Neural cell (in vitro differentiated cells): ENCODE data around the gene TMED9. TPM values are rescaled to one million over a fixed set of nuclear protein-coding genes. Genes with fewer than 3 reads are reported as not detected.

Source experiments
- H2AFZ ChIP-seq: fragments of 200-600, 300-800 bp; sonication (generic), shearing (Covaris generic); 2 replicates; pipeline ENCODE4 v1.6.0; 2014; ENCODE audit warnings: low read depth, mild to moderate bottlenecking, antibody characterized with exemption, low read length, moderate library complexity
- H3F3A ChIP-seq: fragments of 200-600 bp; shearing (Covaris generic); 2 replicates; pipeline ENCODE4 v1.6.1; 2016; ENCODE audit warnings: mild to moderate bottlenecking, moderate library complexity, mixed read lengths, antibody characterized with exemption, low read length; ENCODE audit not compliant: insufficient read depth, poor library complexity, severe bottlenecking
- H3K27ac ChIP-seq: fragments of 200-600, 300-800 bp; sonication (generic), shearing (Covaris generic); 2 replicates; pipeline ENCODE4 v1.5.1; 2014; ENCODE audit warnings: mild to moderate bottlenecking, low read length, moderate library complexity
- H3K27me3 ChIP-seq: fragments of 300-800, 200-600 bp; sonication (generic), shearing (Covaris generic); 2 replicates; pipeline ENCODE4 v1.6.0; 2014; ENCODE audit warnings: mild to moderate bottlenecking, low read depth, low read length, moderate library complexity; ENCODE audit not compliant: insufficient read depth
- H3K36me3 ChIP-seq: fragments of 300-800, 200-600 bp; sonication (generic), shearing (Covaris generic); 2 replicates; pipeline ENCODE4 v1.5.1; 2014; ENCODE audit warnings: mild to moderate bottlenecking, antibody characterized with exemption, low read length, moderate library complexity; ENCODE audit not compliant: insufficient read depth
- H3K4me2 ChIP-seq: fragments of 300-800, 200-600 bp; sonication (generic), shearing (Covaris generic); 2 replicates; pipeline ENCODE4 v1.6.0; 2014; ENCODE audit warnings: mild to moderate bottlenecking, low read length
- H3K4me3 ChIP-seq: fragments of 300-800, 200-600 bp; sonication (generic), shearing (Covaris generic); 2 replicates; pipeline ENCODE4 v1.5.1; 2014; ENCODE audit warnings: mild to moderate bottlenecking, low read length, moderate library complexity
- H3K79me2 ChIP-seq: fragments of 200-600 bp; shearing (Covaris generic); replicated peaks from 2 replicates; pipeline ENCODE4 v1.6.0; 2014; ENCODE audit warnings: mild to moderate bottlenecking, low read length, moderate library complexity; ENCODE audit not compliant: insufficient read depth
- H3K9ac ChIP-seq: fragments of 300-800, 200-600 bp; sonication (generic), shearing (Covaris generic); 2 replicates; pipeline ENCODE4 v1.6.1; 2016; ENCODE audit warnings: mild to moderate bottlenecking, low read length, mixed read lengths
- H3K9me2 ChIP-seq: fragments of 200-600 bp; shearing (Covaris generic); 2 replicates; pipeline ENCODE4 v1.6.1; 2016; ENCODE audit warnings: mild to moderate bottlenecking, low read length, mixed read lengths; ENCODE audit not compliant: insufficient read depth
- H3K9me3 ChIP-seq: fragments of 200-600, 300-800 bp; sonication (generic), shearing (Covaris generic); 2 replicates; pipeline ENCODE4 v1.6.1; 2016; ENCODE audit warnings: mild to moderate bottlenecking, mixed run types, low read length, moderate library complexity, mixed read lengths
- H4K20me1 ChIP-seq: fragments of 200-600 bp; shearing (Covaris generic); 2 replicates; pipeline ENCODE4 v1.6.1; 2016; ENCODE audit warnings: mild to moderate bottlenecking, mixed run types; ENCODE audit not compliant: insufficient read depth
- CTCF ChIP-seq: fragments of 450-650 bp; IDR thresholded peaks from 2 replicates; pipeline ENCODE4 v1.5.1; 2014; ENCODE audit warnings: antibody characterized with exemption, mild to moderate bottlenecking, moderate library complexity; ENCODE audit not compliant: poor library complexity, severe bottlenecking
- EP300 ChIP-seq: fragments of 450-650 bp; conservative IDR thresholded peaks from 2 replicates; pipeline ENCODE4 v1.6.1; 2014; ENCODE audit warnings: antibody characterized with exemption, mild to moderate bottlenecking, moderate library complexity; ENCODE audit not compliant: poor library complexity, severe bottlenecking
- EZH2 ChIP-seq: fragments of 200-600, 300-800 bp; shearing (Covaris generic), sonication (generic); IDR thresholded peaks from 2 replicates; pipeline ENCODE4 v1.6.1; 2014; ENCODE audit warnings: antibody characterized with exemption, low read length, borderline replicate concordance, mild to moderate bottlenecking; ENCODE audit not compliant: insufficient read depth, poor library complexity, severe bottlenecking
- MXI1 ChIP-seq: fragments of 450-650 bp; conservative IDR thresholded peaks from 2 replicates; pipeline ENCODE4 v1.6.1; 2014; ENCODE audit warnings: antibody characterized with exemption, mild to moderate bottlenecking; ENCODE audit not compliant: poor library complexity, severe bottlenecking
- POLR2AphosphoS5 ChIP-seq: IDR thresholded peaks from 2 replicates; pipeline ENCODE4 v1.6.1; 2012
- RAD21 ChIP-seq: fragments of 450-650 bp; conservative IDR thresholded peaks from 2 replicates; pipeline ENCODE4 v1.6.1; 2014; ENCODE audit warnings: antibody characterized with exemption, mild to moderate bottlenecking, moderate library complexity
- REST ChIP-seq: IDR thresholded peaks from 2 replicates; pipeline ENCODE4 v1.6.1; 2012; ENCODE audit warnings: borderline replicate concordance
- SMC3 ChIP-seq: fragments of 450-650 bp; conservative IDR thresholded peaks from 2 replicates; pipeline ENCODE4 v1.6.1; 2014; ENCODE audit warnings: antibody characterized with exemption, mild to moderate bottlenecking, moderate library complexity; ENCODE audit not compliant: poor library complexity
- TAF1 ChIP-seq: IDR thresholded peaks from 2 replicates; pipeline ENCODE4 v1.6.1; 2012; ENCODE audit warnings: low read depth
- polyA plus RNA-seq: library from polyadenylated mRNA; depleted of rRNA; stranded (reverse); fragments of >200 nt; gene quantifications from 2 replicates; pipeline ENCODE4 v1.2.3, GENCODE V29; 2014

The TMED9 gene
- polyA plus RNA-seq, 1 donor from 2014 or later, result 59.1 TPM

DNA sequence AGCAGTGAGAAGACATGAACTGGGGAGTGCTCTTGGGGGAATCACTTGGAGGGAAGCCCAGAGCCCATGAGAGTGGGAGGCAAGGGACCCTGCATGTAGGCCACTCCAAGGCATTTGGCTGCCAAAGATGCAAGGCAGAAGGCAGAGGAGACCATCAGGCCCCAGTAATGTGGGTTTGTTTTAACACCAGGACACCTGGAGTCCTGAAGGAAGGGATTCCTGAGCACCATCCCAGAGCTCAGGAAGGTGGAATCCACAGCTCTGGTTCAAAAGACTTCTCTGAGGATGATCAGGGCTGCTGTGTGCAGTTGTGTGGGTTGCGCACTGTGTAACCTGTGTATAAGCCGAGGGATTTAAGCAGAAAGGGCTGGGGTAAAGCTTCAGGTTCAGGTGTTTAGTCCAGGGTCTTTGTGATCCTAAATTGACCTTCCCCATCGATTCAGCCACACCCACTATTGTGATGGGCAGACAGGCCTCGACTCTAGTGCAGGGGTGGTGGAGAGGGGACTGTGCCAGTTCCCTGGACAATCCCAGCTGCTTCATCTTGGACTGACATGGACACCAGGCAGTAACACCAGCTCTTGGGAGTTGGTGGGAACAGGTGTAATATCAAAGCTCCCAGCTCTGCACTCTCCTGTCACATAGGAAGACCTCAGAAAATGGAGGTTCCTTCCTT lies 18.9 kb downstream of the TMED9 start:
- Histone ChIP-seq H3K27ac (no peak overlapping the region), H3K4me3 (no peak overlapping the region), H3K79me2 (no peaks in the 10 kb centered on the region), H3K9ac (no peak overlapping the region), H3K36me3 (no peaks in the 10 kb centered on the region), H3K9me3 (no peaks in the 10 kb centered on the region), H3F3A (no peaks in the 10 kb centered on the region), H3K4me2 (no peak overlapping the region), H4K20me1 (no peaks in the 10 kb centered on the region), H2AFZ (no peak overlapping the region), H3K9me2 (no peaks in the 10 kb centered on the region), H3K27me3 (no peaks in the 10 kb centered on the region)
- no peak for TF ChIP-seq EP300
- TF ChIP-seq CTCF, result no peak
- TF ChIP-seq REST, result no peak
- TF ChIP-seq TAF1, result no peak
- no peak for TF ChIP-seq RAD21

DNA sequence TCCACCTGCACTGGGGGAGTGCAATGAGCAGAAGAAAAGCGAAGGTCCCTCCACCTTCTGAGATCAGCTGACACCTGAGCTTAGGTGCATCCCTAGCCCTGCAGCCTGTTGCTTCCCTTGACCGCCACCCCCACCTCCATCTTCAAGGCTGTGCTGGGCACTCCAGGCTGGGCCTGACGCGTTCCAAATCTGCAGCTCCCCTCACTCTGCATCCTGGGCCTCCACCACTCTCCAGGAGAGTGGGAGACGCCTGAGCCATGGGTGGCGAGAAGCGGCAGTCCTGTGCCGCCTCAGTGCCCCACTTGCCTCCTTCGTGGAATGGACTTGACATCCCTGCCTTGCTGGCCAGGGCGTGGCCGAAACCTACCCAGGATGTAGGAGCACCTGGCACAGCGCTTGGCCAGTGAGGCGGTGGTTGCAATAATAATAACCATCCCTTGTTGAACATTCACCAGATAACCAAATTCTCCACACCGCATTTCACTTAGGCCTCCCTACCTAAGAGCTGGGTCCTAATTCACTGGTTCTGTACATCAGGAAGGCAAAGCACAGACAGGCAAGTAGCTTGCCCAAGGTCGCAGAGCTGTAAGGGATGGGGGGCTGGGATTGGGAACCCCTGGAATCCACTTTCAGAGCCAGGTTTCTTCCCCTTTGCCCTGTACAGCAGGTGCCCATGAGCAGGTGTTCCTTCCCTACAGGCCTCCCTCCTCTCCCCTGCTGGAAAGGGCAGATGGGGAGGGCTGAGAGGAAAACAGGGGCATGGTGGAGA lies 19.6 kb downstream of the TMED9 start:
- no peaks in the 10 kb centered on the region for H3K9me2 ChIP-seq
- H3K4me3 ChIP-seq, result no peak overlapping the region
- no peak for TF ChIP-seq EZH2
- no peak for TF ChIP-seq MXI1
- TF ChIP-seq REST, result no peak
- no peak for TF ChIP-seq RAD21
- no peak for TF ChIP-seq TAF1
- no peak for TF ChIP-seq CTCF
- no peak for TF ChIP-seq EP300
- TF ChIP-seq POLR2AphosphoS5, result no peak
- TF ChIP-seq SMC3, result no peak
- no peaks in the 10 kb centered on the region for H4K20me1 ChIP-seq
- no peaks in the 10 kb centered on the region for H3K27me3 ChIP-seq
- no peak overlapping the region for H2AFZ ChIP-seq
- H3K79me2 ChIP-seq, result no peaks in the 10 kb centered on the region
- no peaks in the 10 kb centered on the region for H3K36me3 ChIP-seq
- H3F3A ChIP-seq, result no peaks in the 10 kb centered on the region
- H3K9ac ChIP-seq, result no peak overlapping the region
- H3K27ac ChIP-seq, result no peak overlapping the region
- no peaks in the 10 kb centered on the region for H3K9me3 ChIP-seq
- no peak overlapping the region for H3K4me2 ChIP-seq
